HG03565 (cell line): Measurements from ENCODE around the gene STAC2.

ENCODE experiments used
- ATAC-seq: cut with Tn5 transposase; IDR thresholded peaks from one replicate; pipeline ENCODE4 v1.9.1; 2021; ENCODE audit warnings: mild to moderate bottlenecking, moderate library complexity; ENCODE audit not compliant: unreplicated experiment

The STAC2 gene

DNA sequence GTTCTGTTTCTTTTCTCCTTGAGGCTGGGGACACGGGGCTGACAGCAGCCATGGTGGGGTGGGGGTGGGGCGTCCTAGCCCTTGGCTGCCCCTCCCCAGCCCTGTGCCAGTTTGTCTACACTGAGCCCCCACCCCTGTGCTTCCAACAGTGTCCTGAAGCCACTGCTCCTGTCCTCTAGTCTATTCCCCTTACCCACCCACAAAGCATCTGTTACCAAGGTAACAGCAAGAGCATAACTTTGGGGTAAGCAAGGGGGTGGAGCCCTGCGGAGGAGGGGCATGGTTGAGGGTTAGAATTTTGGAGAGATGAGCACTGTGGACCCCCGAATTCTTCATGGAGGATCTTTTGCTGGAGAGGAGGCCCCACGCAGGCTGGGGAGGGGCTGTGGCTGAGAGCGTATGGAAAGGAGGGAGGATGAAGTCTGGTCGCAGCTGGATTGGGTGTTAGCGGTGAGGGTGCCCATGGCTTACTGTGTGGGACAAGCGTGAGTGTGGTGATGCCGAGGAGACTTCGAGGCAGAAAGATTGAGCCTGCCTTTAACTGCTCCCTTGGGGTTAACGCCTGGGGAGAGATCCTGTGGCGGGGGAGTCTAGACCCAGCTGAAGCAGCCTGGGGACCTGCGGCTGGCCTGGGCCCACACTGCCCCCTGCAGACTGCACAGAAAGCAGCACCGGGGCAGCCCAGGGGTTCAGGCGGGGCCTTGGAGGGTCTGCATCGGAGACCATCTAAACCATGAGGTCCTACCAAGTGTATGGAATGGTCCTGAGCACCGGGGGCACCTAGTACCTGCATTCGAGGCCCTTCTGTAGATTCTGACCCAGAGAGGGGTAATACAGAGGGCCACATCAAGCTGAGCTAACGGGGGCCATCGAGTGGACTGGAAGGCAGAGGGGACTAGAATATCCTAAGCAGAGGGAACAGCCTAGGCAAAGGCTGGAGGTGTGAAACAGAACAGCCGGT is 6.1 kb upstream of the STAC2 start:
- ATAC-seq: no peak

DNA sequence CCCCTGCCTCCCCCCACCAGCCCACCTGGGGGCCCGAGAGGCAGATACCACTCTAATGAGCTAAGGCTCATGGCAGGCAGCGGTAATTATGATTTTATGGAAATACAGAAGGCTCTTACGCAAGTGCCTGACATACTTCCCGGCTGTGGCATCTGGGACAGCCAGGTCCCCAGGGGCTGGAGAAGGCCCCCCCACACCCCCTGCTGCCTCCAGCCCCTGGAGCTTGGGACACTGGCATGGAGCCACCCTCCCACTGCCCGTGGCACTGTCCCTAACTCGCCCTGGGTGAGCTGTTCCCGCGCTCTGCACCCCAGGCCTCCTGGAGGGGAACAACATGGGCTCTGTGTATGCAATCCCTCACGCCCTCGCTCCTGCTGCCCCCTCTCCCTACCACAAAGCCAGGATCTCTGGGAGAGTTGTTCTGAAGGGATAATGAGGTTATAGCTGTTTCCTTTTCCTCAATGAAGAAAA is 5.4 kb upstream of the STAC2 start:
- no peak for ATAC-seq

DNA sequence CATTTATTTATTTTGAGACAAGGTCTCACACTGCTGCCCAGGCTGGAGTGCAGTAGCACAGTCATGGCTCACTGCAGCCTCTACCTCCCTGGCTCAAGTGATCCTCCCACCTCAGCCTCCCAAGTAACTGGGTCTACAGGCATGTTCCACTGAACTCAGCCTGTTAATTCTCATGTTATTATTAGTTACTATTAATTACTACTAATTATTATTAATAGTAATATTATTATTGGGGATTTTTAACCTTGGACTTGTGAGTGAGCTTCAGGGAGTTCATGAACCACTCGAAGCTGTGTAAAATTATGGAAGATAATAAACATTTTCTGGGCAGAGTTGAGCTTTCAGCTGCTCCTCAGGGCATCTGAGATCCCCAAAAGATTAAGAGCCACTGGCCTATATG is 4.6 kb upstream of the STAC2 start:
- ATAC-seq: no peak

DNA sequence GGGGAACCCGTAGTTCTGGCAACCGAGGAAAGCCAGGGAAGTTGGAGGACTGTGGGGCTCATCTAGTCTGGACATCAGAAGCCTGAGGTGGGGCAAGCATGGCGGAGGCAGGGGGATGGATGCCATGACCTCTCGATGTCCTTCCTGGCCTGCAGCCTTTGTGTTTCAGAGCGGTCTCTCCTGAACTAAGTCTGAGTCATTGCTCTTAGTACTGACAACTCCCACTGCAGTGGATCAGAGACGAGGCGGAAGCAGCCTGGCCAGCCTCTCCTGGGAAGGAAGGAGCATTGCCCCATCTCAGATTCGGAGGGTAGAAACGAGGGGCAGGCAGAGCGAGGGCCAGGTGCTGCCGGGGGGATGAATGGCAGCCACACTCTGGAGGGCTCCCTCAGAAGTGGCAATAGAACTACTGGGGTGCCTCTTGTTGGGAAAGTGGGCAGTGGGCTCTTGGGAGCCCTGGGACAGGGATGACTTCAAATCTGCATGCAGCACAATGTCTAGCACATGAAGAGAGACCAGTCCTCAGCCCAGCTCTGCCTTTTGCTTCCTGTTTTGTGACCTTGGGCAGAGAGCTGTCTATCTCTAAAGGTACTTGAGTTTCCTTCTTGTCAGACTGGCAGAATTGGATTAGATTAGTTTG is 3.6 kb upstream of the STAC2 start:
- ATAC-seq: no peak

- no peak for ATAC-seq
These were observed 1.7 kb upstream of the STAC2 start for GRCh38 chr17:39227364-39227919.

GRCh38 chr17:39225959-39226683 is 376 bp upstream of the STAC2 start:
- ATAC-seq: no peak

DNA sequence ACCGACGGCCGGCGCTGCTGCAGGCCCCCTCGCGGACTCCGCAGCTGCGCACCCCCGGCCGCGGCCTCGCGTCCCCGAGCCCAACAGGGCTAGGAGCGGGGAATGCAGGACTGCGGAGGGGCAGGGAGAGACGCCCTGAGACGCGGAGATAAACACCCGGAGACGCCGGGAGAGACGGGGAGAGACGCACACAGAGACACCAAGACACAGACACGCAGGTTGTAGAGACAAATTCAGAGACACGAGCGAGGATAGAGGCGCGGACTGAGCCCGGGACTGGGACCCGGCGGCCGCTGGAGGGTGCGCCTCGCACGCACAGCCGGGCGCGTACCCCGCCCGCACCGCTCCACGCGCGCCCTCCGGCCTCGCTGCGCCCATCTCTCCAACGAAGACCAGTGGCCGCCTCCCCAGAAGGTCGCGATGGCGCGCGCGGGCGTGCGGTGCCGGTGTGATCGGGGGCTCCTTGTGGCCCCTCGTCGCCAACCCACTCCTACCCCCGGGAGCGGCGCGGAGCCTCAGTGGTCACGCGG is 902 bp downstream of the STAC2 start:
- ATAC-seq: no peak

- no peak for ATAC-seq
These were observed 1.6 kb downstream of the STAC2 start for GRCh38 chr17:39223907-39224777.

GRCh38 chr17:39222866-39223834 is 2.6 kb downstream of the STAC2 start:
- ATAC-seq: no peak

- no peak for ATAC-seq
These were observed 3.6 kb downstream of the STAC2 start for GRCh38 chr17:39222151-39222550.

DNA sequence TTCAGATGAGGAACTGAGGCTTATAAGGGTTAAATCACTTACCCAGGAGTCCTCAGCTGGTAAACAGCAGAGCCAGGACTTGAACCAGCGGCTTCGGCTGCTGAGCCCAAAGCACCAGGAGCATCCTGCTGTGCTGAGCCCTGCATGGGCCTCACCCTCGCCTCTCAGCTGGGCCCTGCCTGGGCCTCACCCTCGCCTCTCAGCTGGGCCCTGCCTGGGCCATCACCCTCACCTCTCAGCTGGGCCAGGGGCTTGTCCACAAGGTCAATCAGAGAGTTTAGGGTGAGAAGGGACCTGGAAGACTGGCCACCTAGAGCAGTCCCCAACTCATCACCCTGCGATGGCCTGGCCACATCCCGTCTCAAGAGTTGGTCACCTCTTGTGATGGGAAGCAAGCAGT is 4.2 kb downstream of the STAC2 start:
- no peak for ATAC-seq

- ATAC-seq: no peak
These were observed 6.0 kb downstream of the STAC2 start for GRCh38 chr17:39219647-39220154.

- ATAC-seq: no peak
These were observed 6.8 kb downstream of the STAC2 start for GRCh38 chr17:39218906-39219305.

DNA sequence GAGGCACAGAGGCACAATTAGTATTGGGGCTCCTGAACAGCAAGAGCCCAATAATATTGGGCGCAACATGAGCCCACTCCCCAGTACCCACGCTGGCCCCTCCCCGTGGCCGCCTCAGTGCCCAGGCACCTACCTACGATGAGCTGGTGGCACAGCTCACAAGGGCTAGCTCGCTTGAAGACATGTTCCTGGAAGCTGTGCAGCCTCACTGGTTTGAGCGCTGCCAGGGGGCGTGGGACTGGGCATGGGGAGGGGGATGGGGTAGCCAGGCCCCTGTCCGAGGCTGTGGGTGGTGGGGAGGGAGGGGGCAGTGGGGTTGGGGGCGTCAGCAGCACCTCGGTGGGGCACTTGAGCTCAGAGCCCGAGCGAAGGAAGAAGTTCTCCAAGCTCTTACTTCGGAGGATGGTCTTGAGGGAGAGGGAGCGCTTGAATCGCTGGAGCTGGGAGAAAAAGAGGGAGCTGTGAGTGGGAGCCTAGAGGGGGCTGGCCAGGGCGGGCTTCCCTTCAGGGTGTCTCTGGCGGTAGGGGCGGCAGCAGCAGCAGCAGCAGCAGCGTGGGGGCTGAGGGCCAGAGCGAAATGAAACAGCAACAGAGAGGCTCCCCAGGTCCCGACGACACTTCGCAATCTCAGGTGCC is 7.9 kb downstream of the STAC2 start:
- ATAC-seq: no peak

- no peak for ATAC-seq
These were observed 11.9 kb downstream of the STAC2 start for GRCh38 chr17:39213852-39214251.

GRCh38 chr17:39212841-39213480 is 12.8 kb downstream of the STAC2 start:
- no peak for ATAC-seq

- no peak for ATAC-seq
These were observed 13.4 kb downstream of the STAC2 start for GRCh38 chr17:39212195-39212810.
